Occipital lobe (tissue), 2 donors: ENCODE results near the gene ELOVL6. TPM values are rescaled to one million over a fixed set of nuclear protein-coding genes. Genes with fewer than 3 reads are reported as not detected.
A peak's percentile ranks its signal among the peaks of the same experiment; 100 is the strongest.
"Not testable (repeated sequence)": the region's sequence is repeated elsewhere in the genome, so short reads cannot be mapped to it uniquely, and the experiment has no call there.

Source experiments
- DNase-seq: peaks from one replicate; lab custom pipeline; 2025; lab: John Stamatoyannopoulos, UW
- total RNA-seq: library from RNA; depleted of rRNA; stranded (reverse); fragments of >200 nt; gene quantifications from one replicate; pipeline ENCODE4 v1.2.3, GENCODE V29; 2014

The ELOVL6 gene
- total RNA-seq, 1 donor from 2014 or later: 39.0 TPM

DNA sequence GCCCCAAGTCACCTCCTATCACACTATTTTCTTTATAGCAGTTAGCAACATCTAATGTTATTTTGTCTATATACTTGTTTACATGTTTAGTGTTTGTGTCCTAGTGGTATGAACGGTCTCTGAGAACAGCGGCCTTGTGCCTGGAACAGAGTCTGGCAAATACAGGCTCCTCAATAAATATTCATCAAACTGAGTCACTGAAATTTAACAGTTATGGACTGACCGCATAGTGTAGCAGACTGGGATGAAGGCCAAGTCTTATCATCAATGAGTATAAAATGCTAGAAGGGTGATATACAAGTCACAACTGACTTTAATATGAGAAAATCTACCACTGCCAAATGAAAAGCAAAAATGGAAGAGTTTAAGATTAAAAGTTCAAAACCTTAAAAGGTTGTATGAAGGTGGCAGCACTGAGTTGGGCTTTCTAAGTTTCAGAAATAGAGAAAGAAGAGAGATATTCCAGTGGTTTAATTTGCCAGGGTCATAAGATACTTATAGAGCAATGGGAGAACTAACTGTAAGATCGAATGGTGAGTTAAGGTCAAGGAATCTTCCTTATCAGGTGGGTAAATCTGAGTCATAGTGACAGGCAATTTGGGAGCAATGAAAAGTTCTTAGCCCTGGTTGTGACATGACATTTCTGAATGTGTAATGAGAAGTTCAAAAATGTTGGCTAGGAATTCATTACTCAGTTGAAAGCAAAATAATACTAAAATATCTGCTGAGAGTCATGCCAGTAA is 34.9 kb downstream of the ELOVL6 start:
- DNase-seq: no peak

DNA sequence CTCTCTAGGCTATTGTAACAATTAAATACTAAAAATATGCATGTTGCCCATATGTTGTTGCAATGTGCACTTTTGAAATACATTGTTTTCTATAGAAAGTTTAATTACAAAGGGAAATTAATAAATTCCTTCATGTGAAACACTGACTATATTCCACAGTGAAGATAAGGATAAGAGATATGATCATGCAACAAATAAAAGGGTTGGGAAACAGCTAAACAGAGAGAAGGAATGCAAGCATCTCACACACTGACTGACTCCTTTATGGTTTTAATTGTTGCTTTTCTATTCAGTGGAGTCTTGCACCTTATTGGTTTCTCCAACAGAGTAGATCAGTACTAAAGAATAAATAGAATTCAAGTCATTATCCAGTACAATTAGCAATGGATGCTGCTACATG is 37.8 kb downstream of the ELOVL6 start:
- no peak for DNase-seq

DNA sequence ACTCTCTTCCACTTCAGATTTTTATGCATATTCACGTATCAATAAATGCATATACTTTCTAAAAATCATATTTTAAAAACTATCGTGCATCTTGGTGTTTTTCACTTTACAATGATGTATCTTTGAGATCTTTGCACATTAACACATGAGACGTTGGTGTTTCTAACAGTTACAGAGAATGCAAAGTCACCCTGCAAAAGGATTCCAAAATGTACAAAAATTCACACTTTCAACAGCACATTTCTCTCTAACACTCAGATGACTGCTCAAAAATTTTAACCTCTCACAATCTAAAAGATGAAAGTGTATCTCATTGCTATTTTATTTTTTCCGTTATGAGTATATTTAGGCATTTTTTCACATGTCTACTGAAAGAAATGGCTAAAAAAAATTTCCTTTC is 38.9 kb downstream of the ELOVL6 start:
- DNase-seq: no peak

DNA sequence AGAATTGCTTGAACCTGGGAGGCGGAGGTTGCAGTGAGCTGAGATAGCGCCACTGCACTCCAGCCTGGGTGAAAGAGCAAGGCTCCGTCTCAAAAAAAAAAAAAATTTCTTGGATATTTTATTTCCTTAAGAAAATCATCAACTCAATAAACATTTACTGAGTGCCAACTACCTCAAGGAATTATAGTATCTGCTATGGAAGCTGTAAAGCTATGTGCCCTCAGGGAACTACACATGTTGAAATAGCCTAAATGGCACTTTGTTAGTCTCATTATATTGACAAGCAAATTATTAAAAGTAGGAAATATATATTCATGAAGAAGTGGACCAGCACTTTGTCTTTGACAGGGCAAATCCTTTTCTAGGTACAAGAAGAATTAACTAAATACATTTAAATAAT is 40.8 kb downstream of the ELOVL6 start:
- no peak for DNase-seq

DNA sequence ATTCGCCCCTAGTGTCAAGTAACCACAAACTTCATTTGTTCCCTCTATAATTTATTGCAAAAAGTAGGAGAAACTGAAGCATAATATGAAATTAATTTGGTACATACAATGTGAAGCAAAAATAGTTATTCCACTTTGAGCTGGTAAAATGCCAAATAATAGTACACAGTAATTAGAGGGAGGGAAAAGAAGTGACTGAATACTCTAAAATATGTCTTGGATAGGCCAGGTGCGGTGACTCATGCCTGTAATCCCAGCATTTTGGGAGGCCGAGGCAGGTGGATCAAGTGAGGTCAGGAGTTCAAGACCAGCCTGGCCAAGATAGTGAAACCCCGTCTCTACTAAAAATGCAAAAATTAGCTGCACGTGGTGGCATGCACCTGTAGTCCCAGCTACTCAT is 41.2 kb downstream of the ELOVL6 start:
- not testable (repeated sequence) for DNase-seq

DNA sequence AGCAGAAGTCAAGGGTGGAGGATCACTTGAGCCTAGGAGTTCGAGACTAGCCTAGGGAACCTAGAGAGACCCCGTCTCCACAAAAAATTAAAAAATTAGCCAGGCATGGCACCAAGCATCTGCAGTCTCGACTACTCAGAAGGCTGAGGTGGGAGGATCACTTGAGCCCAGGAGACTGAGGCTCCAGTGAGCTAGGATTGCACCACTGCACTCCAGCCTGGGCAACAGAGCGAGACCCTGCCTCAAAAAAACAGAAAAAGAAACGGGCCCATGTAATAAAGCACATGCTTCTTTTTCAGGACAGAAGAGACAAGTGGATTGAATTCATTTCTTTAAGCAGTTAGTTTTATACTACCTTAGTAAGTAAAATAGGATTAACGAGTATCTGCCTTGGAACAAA is 42.0 kb downstream of the ELOVL6 start:
- DNase-seq: no peak

DNA sequence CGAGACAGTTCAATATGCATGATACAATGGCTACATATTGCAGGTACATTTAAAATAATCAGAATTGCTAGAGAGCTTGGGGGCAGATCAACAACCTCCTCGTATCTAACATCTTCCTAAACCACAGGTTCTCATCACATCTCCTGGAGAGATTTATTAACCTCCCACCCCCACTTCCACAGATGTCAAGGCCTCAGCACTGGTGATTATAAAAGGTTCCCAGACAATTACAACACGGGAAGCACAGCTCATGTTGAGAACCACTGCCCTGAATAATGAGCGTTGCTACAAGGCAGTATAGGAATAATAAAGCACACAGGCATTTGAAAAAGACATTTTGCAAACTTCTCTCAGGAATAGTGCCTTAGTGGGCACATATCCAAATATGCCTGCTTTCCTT is 42.8 kb downstream of the ELOVL6 start:
- DNase-seq: no peak

DNA sequence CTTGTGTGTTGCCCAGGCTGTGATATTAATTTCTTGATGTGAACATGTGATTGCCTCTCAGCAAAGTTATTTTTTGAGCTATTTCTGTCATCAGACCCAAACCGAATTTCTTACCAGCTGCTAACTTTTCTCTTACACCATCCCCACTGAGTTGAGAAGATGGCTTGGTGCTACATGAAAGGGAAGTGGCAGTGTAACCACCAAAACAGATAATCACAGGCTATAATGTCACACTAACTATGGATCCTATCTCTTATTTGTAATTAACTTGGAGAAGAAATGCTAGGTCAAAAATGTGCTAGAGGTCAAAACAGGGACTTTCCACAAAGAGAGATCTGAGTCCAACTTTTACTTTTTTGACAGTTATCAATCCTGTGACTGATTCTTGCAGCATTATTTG is 43.8 kb downstream of the ELOVL6 start:
- no peak for DNase-seq

DNA sequence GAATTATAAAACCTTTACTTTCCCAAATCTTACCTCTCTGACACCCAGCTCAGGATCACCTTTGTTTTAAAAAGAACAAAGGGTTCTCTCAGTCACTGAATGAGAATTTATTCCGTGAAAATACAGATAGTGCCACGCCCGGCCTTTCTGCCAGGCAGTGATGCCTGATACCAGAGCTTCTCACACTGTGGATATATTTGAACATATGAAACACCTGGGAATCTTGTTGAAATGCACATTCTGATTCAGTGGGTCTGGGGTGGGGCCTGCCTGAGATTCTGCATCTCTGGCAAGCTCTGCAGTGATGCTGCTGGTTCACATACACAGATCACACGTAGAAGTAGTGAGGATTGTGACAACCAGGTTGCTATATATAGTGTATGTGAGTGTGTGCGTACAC is 46.0 kb downstream of the ELOVL6 start:
- DNase-seq: peak; percentile 30

DNA sequence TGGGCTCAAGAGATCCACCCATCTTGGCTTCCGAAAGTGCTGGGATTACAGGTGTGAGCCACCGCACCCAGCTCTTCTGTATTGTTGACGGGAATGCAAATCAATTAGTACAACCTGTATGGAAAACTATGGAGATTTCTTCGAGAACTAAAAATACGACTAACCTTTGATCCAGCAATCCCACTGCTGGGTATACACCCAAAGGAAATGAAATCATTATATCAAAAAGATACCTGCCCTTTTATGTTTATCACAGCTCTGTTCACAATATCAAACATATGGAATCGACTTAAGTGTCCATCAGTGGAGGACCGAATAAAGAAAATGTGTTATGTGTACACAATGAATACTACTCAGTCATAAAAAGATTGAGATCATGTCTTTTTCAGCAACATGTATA is 49.3 kb downstream of the ELOVL6 start:
- DNase-seq: no peak

DNA sequence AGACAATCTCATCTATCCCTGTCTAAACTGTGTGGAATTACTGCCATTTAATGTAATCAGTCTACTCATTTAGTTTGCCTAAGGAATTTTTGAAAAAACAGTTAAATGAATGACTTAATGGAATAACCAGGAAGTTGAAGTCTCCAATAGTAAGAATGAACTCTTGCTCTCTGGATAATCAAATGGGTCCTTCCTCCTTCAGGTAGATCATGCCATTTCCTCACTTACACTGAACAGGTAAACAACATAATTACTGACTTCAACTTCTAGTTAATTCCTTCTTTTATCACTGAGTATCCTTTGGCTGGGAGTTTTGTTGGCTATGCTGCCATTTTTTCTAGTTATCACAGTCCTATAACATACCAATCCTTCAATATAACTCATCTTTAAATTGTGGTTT is 56.0 kb downstream of the ELOVL6 start:
- no peak for DNase-seq

DNA sequence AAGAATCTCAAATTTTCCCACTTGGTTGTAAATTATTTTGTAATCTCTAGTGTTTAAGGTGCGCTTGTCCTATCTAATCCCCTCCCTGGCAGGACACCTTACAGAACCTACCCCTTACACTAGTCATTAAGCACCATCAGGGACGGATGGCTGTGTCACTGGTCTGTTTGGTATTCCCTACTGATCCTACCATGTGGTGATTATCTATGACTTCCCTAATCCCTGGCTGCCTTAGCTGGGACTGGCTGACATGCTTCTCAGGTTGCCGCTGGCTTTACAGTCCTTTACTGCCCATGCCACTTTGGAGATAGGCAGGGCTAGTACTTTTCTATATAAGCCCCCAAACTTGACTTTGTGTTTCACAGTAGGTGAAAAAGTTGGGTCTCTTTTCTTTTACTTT is 58.6 kb downstream of the ELOVL6 start:
- DNase-seq: no peak

DNA sequence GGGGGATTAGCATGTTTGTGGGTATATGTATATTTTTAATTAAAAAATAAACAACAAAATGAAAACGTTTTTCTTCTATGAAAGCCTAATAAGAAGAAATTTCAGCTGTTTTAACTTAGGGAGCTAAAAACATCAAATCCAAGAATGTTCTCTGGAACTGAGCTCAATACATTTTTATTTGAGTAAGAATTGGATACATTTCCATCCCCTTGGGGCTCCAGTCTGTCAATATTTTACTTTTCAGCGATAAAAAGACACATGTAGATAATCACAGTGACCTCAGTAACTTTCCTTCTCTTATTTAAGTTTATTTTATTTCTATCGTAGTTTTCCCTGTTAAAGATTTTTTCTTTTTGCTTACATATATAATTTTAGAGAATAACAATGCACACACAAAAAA is 59.3 kb downstream of the ELOVL6 start:
- no peak for DNase-seq

DNA sequence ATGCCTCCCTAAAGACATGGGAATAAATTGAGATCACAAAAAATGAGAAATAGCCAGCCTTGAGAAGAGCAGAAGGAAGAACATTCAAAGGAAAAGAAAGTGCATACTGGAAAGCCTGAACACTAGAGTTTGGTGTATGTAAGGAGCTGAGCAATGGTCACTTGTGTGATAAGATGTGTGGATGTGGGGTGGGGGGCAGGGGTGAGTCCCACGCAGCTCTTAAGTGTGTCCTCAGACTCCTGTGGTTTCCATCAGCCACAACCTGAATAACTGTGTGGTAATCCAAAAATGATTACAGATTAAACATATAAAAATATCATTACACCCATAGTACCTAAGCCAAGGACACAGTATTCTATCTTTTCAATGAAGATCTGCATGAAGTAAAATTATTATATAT is 59.9 kb downstream of the ELOVL6 start:
- DNase-seq: no peak

DNA sequence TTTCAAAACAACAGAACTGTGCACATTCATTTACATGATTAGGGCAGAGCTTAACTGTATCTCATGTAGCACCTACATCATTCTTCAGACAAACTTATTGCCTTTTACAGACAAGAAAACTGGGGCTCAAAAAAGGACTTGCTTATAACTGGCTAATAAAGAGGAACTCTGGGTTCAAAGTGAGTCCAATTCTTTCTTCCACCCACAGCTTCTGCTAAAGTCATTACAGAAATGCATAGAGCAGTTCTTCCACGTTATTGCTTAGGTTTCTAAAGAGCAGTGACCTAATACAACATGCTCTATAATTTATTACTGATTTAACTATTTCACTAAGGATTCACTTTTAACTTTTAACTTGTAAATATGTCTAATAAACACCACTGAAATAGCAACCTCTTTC is 60.6 kb downstream of the ELOVL6 start:
- no peak for DNase-seq

DNA sequence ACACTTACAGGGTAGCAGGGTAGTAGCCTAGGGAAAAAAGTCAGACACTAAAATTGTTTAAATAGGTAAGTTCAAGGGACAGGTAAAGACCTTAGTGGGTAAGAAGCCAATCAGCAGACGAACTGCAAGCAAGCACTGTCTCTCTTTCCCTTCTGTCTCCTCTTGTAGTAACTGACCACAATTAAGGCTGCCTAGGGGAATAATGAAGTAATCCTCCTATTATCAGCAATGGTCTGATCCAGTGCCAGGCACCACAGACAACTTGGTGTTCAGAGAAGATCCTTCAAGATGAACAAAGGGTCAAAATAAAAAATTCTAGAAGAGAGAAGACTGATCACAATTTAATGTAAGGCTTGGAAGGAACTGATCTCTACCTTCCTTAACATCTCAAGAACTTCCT is 62.9 kb downstream of the ELOVL6 start:
- DNase-seq: no peak

DNA sequence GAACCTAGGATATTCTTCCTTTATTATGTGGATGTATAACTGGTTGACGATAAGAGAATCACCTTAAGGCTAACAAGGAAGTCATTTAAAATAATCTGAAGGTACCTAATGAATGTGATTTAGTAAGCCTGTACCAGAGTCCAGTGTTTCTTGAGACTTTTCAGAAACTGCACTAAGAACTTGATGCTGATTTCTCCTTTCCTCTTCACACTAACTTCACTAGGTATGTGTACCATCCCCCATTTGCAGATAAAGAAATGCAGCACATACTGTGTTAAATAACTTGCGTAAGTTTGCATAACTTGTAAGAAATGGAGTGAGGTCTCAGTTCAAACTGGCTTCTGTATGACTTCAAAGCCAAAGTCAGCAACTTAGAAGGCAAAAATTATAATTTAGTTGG is 63.3 kb downstream of the ELOVL6 start:
- DNase-seq: no peak

DNA sequence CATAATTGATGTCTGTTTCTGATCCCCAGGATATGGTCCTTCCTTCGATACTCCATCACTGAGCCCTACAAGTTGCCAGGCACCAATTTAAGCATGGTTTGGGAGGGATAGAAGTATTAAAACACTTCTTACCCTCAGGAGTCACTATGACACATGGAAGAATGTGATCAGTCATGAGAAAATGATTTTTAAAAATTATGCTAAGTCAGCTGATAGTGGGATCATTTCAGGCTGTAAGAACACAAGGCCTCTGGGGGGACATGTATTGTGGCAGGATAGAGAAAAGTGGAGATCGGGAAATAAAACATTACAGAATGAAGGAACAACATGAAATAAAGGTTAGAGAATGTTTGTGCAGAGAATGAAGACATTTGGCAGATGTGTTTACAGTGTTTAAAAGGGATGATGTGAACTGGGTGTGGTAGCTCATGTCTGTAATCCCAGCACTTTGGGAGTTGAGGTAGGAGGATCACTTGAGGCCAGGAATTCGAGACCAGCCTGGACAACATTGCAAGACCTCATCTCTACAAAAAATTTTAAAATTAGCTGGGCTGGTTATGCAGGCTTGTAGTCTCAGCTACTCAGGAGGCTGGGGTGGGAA is 64.0 kb downstream of the ELOVL6 start:
- no peak for DNase-seq

DNA sequence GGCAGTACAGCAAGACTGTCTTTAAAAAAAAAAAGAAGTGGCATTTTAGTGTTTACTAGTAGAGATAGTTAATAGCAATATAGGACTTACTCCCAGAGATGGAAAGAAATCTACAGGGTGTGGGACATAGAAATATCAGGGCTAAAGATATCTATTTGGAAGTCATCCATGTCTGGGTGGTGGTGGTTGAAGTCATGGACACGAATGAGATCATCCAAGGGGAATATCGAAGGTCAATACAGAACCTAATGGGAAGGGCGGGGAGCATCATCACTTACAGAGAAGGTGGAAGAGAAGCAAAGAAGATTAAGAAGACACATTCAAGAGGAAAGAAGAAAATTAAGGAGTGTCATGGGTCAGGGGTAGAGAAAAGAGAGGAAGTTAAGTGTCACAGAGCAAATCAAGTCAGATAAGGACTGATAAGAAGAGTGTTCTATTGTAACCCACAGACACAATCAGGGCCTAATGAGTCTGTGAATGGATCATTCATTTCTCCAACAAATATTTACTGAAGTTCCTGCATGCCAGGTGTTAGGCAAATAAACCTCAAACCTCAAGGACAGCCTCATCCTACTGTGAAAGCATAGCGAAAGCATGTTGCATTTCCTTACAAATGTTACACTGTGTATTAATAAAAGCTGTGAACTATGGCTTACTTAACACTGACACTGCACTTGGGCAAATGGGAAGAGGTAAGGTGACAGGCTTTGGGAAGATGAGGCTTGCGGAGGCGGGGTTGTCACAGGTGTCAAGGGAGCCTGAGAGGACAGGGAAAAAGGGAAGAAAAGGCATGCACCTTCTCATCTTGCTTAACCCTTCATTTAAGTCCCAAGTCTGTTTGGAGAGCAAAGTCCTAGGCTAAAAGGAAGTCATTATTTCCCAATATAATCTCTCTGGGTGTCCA is 65.3 kb downstream of the ELOVL6 start:
- no peak for DNase-seq

DNA sequence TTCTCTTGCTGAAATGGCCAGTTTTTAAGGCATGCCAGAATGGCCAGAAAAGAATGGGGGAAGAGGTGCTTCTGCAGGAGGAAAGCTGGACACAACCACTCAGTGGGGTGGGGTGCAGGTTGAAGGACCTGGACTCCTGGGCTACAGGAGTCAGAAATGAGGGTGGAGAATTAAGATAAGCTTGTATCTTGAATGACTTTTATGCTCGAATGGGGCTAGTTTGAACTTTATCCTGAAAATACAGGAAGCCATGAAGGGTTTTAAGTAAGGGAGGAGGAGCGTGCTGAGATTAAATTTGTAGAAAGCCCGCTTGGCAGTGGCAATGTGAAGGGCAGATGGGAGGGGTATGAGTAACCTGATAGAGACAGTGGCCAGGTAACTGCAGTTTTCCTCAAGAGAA is 66.5 kb downstream of the ELOVL6 start:
- DNase-seq: no peak

DNA sequence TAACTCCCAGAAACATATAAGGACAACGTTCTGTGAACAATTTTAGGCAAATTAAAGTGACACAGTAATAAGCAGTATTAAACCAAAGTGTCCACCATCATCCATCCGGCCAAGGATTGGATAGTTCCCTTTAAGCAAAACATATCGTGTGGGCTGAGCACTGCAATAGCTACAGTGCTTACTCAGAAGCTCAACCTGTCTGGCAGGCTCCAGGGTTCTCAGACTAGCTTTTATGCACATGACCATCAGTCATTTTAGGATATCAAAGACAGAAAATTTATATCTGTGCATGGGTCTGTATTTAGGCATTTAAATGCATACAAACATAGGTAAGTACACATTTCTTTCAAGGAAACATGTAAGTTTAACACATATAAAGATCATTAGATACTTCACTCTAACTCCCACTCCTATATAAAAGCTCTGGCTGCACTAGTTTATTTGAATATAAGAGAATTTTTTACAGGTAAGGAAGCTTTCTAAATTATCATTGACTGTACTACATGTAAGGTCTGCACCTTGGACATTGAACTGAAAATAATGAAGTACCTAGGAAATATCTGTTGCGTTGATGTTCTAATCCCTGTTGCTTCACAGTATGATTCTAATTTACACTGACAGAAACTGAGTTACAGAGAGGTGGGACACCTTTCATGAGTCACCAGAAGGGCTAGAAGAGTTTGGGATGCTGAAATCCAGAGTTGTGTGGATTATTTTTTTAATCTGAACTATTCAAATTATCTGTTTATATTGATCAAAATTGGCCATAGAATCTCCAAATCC is 67.6 kb downstream of the ELOVL6 start:
- DNase-seq: no peak

DNA sequence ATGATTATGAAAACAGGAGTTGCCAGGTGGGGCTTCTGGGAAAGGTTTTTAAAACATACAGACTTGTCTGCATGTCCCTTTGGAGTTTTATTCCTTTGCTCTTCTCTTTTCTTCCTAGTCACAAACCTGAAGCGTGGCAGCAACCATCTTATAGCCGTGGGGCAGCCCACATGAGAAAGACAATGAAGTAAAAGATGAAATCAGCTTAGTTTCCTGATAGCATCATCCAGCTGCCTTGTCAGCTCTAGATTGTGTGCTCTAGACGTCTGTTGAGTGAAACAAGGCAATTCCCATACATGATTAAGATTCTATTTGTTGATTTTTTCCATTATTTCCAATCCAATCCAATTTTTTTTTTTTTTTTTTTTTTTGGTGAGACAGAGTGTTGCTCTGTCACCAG is 68.9 kb downstream of the ELOVL6 start:
- DNase-seq: no peak
